Activated B cell treated with CpG ODN at 0.5 μM for 24 hours (primary cell): ENCODE results near the gene KIRREL3. TPM values are rescaled to one million over a fixed set of nuclear protein-coding genes. Genes with fewer than 3 reads are reported as not detected.

Experiments
- ATAC-seq: fragments of 200-7000 bp; cut with Tn5 transposase; one replicate; pipeline ENCODE4 v1.10.0; 2021; ENCODE audit warnings: low read depth, mild to moderate bottlenecking, moderate library complexity
- CTCF ChIA-PET: fragments of 350-600 bp; sonication (Branson Sonifier 250); formaldehyde crosslinking; loops from one replicate; lab custom pipeline; 2021; ENCODE audit warnings: antibody characterized with exemption; lab: Charles Lee
- POLR2A ChIA-PET: fragments of 350-600 bp; sonication (Branson Sonifier 250); formaldehyde crosslinking; loops from one replicate; lab custom pipeline; 2021; ENCODE audit warnings: antibody characterized with exemption; lab: Charles Lee
- DNase-seq: peaks from one replicate; pipeline ENCODE4 v3.0.0; 2022
- H3K27ac Mint-ChIP-seq: one replicate; pipeline ENCODE4 v1.8.0; 2020; ENCODE audit warnings: mixed read lengths
- H3K27me3 Mint-ChIP-seq: one replicate; pipeline ENCODE4 v1.8.0; 2021; ENCODE audit warnings: mixed read lengths
- H3K36me3 Mint-ChIP-seq: one replicate; pipeline ENCODE4 v1.8.0; 2021; ENCODE audit warnings: low read depth, mixed read lengths
- H3K4me1 Mint-ChIP-seq: one replicate; pipeline ENCODE4 v1.8.0; 2021; ENCODE audit warnings: mixed read lengths
- H3K4me3 Mint-ChIP-seq: one replicate; pipeline ENCODE4 v1.8.0; 2020; ENCODE audit warnings: mild to moderate bottlenecking, mixed read lengths
- H3K9me3 Mint-ChIP-seq: one replicate; pipeline ENCODE4 v1.8.0; 2020; ENCODE audit warnings: mixed read lengths
- intact Hi-C: fragments of 100-400 bp; cut with micrococcal nuclease; formaldehyde crosslinking; loops from one replicate; pipeline ENCODE4 v1.15.1; 2024
- total RNA-seq: library from RNA; stranded (reverse); gene quantifications from 2 replicates; pipeline ENCODE4 v1.2.3, GENCODE V29; 2022
- TF ChIP-seq, protein P1 (sequence below): fragments of 200-600 bp; IDR thresholded peaks from one replicate; pipeline ENCODE4 v1.8.0; 2022; ENCODE audit warnings: antibody characterized with exemption, mild to moderate bottlenecking

KIRREL3 gene
- total RNA-seq, 1 donor from 2014 or later, result not detected

DNA sequence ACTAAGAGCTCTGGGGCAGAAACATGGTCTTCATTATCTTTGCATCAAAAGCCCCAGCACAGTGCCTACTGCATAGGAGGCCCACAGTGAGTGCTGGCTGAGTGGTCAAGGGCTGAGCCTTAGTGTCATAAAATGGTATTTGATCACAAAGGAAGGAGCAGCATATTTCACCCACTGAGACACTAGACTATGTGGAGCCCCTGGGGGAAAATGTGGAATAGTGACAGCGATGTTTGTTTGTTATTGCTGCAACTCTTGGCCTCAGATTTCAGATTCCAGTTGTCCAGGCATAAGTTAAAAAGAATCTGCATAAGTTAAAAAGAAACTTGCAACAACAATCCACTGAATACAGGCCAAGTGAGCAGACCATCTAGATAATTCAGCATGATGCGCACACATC, 7.0 kb downstream of the KIRREL3 start:
- Mint-ChIP-seq H3K4me3 (no peak overlapping the region), H3K27ac (no peak overlapping the region), H3K36me3 (no peaks in the 10 kb centered on the region), H3K27me3 (peaks cover 22% of the 10 kb centered on the region), H3K4me1 (no peaks in the 10 kb centered on the region), H3K9me3 (no peaks in the 10 kb centered on the region)
- TF ChIP-seq, protein P1, sequence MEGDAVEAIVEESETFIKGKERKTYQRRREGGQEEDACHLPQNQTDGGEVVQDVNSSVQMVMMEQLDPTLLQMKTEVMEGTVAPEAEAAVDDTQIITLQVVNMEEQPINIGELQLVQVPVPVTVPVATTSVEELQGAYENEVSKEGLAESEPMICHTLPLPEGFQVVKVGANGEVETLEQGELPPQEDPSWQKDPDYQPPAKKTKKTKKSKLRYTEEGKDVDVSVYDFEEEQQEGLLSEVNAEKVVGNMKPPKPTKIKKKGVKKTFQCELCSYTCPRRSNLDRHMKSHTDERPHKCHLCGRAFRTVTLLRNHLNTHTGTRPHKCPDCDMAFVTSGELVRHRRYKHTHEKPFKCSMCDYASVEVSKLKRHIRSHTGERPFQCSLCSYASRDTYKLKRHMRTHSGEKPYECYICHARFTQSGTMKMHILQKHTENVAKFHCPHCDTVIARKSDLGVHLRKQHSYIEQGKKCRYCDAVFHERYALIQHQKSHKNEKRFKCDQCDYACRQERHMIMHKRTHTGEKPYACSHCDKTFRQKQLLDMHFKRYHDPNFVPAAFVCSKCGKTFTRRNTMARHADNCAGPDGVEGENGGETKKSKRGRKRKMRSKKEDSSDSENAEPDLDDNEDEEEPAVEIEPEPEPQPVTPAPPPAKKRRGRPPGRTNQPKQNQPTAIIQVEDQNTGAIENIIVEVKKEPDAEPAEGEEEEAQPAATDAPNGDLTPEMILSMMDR, result no peak
- DNase-seq (no peak), ATAC-seq (no peak)
- intact Hi-C loops, result loop anchor here (5.0 kb wide), 1 partner anchor 276 kb away; no protein-coding TSS in a partner anchor
- ChIA-PET CTCF (no interaction called here), POLR2A (no interaction called here)

DNA sequence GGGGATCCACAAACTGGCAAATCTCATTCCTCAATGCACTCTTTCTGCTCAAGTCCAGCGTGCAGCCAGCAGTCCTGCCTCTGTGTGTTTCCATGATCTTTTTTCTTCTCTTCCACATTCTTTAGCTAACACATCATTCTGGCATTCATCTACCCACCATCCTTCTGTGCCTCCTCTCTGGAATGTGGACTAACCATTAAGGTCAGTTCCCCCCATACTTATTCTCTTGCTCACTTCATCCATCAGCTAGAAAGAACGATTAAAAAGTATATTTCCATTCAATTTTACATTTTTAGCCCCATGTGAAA, 7.8 kb downstream of the KIRREL3 start:
- Mint-ChIP-seq H3K36me3 (no peaks in the 10 kb centered on the region), H3K4me1 (no peaks in the 10 kb centered on the region), H3K27me3 (peaks cover 22% of the 10 kb centered on the region), H3K4me3 (no peak overlapping the region), H3K27ac (no peak overlapping the region), H3K9me3 (no peaks in the 10 kb centered on the region)
- no peak for ATAC-seq
- ChIA-PET POLR2A (no interaction called here), CTCF (no interaction called here)
- TF ChIP-seq, protein P1, result no peak
- DNase-seq, result no peak
- intact Hi-C loops, result loop anchor here (5.0 kb wide), 1 partner anchor 275 kb away; no protein-coding TSS in a partner anchor

DNA sequence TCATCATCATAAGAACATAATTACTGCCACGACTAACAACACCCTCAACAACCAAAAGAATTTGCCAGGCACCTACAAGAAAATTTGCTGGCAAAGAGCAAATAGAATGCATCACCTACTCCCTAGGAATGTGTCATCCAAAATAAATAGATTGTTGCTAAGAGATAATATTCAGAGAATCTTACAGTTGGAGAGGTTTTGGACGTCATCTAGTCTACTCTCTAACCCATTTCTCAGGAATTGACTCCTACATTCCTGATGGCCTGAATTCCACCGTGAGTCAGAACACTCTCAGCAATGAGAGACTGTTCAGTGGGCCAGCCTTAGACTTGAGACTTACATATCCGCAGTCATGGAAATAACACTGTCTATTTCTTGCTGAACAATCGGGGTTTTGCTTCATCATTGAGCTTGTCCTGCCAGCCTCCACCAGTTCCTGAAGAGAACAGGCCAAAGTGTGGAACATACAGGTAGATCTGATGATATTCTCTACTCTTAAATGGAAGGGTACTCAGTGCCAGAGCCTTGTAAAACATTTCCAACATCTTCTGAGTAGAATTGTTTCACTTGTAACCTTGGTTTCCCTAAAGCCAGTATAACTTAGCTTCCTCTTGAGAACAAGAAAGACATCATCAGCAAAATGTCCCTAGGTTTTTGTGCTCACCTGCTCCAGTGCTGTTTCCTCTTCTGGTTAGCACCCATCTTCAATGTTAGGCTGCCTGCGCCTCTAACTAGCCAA, 8.3 kb downstream of the KIRREL3 start:
- peaks cover 17% of the 10 kb centered on the region for H3K27me3 Mint-ChIP-seq
- DNase-seq (no peak), ATAC-seq (no peak)
- H3K9me3 Mint-ChIP-seq, result no peaks in the 10 kb centered on the region
- CTCF ChIA-PET, result no interaction called here
- no peak overlapping the region for H3K4me3 Mint-ChIP-seq
- intact Hi-C loops, result loop anchor here (5.0 kb wide), 1 partner anchor 275 kb away; no protein-coding TSS in a partner anchor
- TF ChIP-seq, protein P1, result no peak
- no peaks in the 10 kb centered on the region for H3K4me1 Mint-ChIP-seq
- no peak overlapping the region for H3K27ac Mint-ChIP-seq
- no peaks in the 10 kb centered on the region for H3K36me3 Mint-ChIP-seq
- POLR2A ChIA-PET, result no interaction called here

DNA sequence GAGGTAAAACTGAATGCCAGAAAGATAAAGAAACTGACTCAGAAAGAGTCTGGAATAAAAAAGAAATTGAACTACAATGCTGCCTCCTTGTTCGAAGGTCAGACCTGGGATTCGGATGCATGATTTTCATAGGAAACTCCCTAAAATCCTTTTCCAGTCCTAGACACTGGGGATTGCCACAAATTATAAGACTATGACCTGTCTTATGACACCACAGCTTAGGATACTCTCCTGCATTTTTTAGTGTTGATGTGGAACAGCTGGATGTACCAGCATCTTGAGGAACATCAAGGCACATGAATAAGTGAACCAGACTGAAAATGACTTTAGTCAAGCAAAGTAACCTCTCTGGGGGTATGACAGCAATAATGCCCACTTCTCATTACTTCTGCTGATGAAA, 9.0 kb downstream of the KIRREL3 start:
- H3K36me3 Mint-ChIP-seq, result no peaks in the 10 kb centered on the region
- ATAC-seq (no peak), DNase-seq (no peak)
- POLR2A ChIA-PET, result no interaction called here
- no peaks in the 10 kb centered on the region for H3K9me3 Mint-ChIP-seq
- H3K27me3 Mint-ChIP-seq, result peaks cover 17% of the 10 kb centered on the region
- no peaks in the 10 kb centered on the region for H3K4me1 Mint-ChIP-seq
- no peak overlapping the region for H3K27ac Mint-ChIP-seq
- no peak overlapping the region for H3K4me3 Mint-ChIP-seq
- TF ChIP-seq, protein P1, result no peak
- CTCF ChIA-PET, result no interaction called here
- intact Hi-C loops, result loop anchor here (5.0 kb wide), 1 partner anchor 274 kb away; no protein-coding TSS in a partner anchor

DNA sequence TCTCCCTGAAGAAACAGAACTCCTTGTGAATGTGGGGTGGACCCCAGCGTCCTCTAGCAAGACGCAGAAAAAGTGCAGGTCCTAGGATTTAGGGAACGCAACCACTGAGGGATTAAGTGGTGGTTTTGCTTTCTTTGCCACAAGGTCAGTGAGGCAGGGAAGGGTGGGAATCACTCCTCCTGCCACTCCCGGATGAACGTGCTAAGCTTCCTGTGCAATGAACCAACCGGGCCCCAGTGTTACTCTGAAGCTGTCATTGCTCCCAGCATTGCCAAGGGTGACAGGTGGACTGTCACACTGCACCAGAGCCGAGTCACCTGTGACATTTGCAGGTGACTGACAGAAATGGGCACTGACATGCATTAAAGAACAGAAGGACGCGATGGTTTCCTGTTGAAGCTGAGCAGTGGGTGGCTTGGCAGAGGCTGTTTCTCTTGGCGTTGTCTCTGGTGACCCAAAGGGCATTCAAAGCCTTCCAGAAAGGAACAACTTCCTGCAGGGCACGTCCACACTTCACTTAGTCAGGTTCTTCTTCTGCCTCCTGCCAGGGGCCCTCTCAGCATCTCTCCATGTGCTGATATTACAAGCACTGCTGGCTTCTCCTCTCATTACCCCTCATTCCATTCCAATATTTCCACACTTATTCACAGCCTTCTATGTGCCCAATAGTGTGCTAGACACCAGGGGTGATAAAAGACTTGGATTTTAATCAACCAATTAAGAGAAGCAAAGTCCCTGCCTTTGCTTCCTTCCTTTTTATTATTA, 9.7 kb downstream of the KIRREL3 start:
- H3K4me1 Mint-ChIP-seq, result no peaks in the 10 kb centered on the region
- POLR2A ChIA-PET, result no interaction called here
- intact Hi-C loops, result loop anchor here (5.0 kb wide), 1 partner anchor 274 kb away; no protein-coding TSS in a partner anchor

More for the DNA sequence above, 9.7 kb downstream of the KIRREL3 start:
- Mint-ChIP-seq H3K27ac (no peak overlapping the region), H3K9me3 (no peaks in the 10 kb centered on the region), H3K27me3 (peaks cover 11% of the 10 kb centered on the region), H3K36me3 (no peaks in the 10 kb centered on the region), H3K4me3 (no peak overlapping the region)
- ATAC-seq (no peak), DNase-seq (no peak)
- CTCF ChIA-PET, result interaction anchor here (1.2 to 1.3 kb wide), 2 partner anchors 9 to 550 kb away, joined by 4 read pairs; no protein-coding TSS in a partner anchor
- TF ChIP-seq, protein P1, result no peak
